Gastrocnemius medialis (tissue), 4 donors: ENCODE results near the gene ACOXL. TPM values are rescaled to one million over a fixed set of nuclear protein-coding genes. Genes with fewer than 3 reads are reported as not detected.

ENCODE experiments used
- ATAC-seq, 2 donors: fragments of 150-250 bp; one replicate each; pipeline ENCODE4 v1.9.1; 2016
- DNase-seq, 2 donors: peaks; one replicate each; pipeline ENCODE4 v3.0.0-alpha.2; 2019
- H3K27ac ChIP-seq, 4 donors: fragments of 200-600 bp; sonication (generic); 1 replicate in 1 of 4; 2 replicates in 3 of 4; pipeline ENCODE4 v1.5.1; 2016 to 2018; ENCODE audit warnings: mild to moderate bottlenecking in 2 of 4, moderate library complexity in 1 of 4
- H3K27me3 ChIP-seq, 3 donors: fragments of 200-600 bp; sonication (generic) in 2 of 3; 1 replicate in 1 of 3; 2 replicates in 2 of 3; pipeline versions ENCODE4 v1.5.1 to v1.6.0; 2016 to 2019; ENCODE audit warnings: mild to moderate bottlenecking in 1 of 3, moderate library complexity in 1 of 3
- H3K36me3 ChIP-seq, 2 donors: fragments of 200-600 bp; sonication (generic) in 1 of 2; one replicate each; pipeline ENCODE4 v1.5.1; 2017 to 2018
- H3K4me1 ChIP-seq, 2 donors: fragments of 200-600 bp; sonication (generic) in 1 of 2; one replicate each; pipeline ENCODE4 v1.5.1; 2016 to 2017; ENCODE audit warnings: mild to moderate bottlenecking in 2 of 2
- H3K4me3 ChIP-seq, 4 donors: fragments of 200-600 bp; sonication (generic) in 3 of 4; 1 replicate in 1 of 4; 2 replicates in 3 of 4; pipeline ENCODE4 v1.5.1; 2016 to 2019; ENCODE audit warnings: mild to moderate bottlenecking in 2 of 4
- H3K9me3 ChIP-seq, 3 donors: fragments of 200-600 bp; sonication (generic) in 2 of 3; 1 replicate in 1 of 3; 2 replicates in 2 of 3; pipeline ENCODE4 v1.5.1; 2016 to 2019
- POLR2A ChIP-seq, 2 donors: fragments of 450-650 bp; IDR thresholded peaks; one replicate each; pipeline ENCODE4 v1.6.1; 2017; ENCODE audit warnings: antibody characterized with exemption in 2 of 2, mild to moderate bottlenecking in 2 of 2, moderate library complexity in 2 of 2
- in situ Hi-C, 4 donors: fragments of 200-750 bp; cut with MboI; loops; one replicate each; pipeline versions ENCODE4 v1.15.0 to v1.8.0; 2017; ENCODE audit warnings: low sequenced_read_pairs in 4 of 4
- intact Hi-C: fragments of 100-400 bp; cut with DNase I; formaldehyde crosslinking; loops from one replicate; pipeline ENCODE4 v1.15.1; 2023; ENCODE audit warnings: low total_unique reads
- total RNA-seq, 4 donors: library from RNA; depleted of rRNA; stranded (reverse); fragments of >200 nt; gene quantifications; one replicate each; pipeline versions ENCODE4 v1.1.0 to v1.2.3, GENCODE V29; 2016
- TF ChIP-seq, protein P1 (sequence below), 5 experiments: fragments of 450-650 bp in 3 of 5; fragments of 200-600 bp in 2 of 5; sonication (generic) in 2 of 5; IDR thresholded peaks in 4 of 5; conservative IDR thresholded peaks in 1 of 5; 1 replicate in 4 of 5; 2 replicates in 1 of 5; pipeline ENCODE4 v1.5.1; 2016 to 2019; ENCODE audit warnings: antibody characterized with exemption in 5 of 5, mild to moderate bottlenecking in 3 of 5, moderate library complexity in 3 of 5

ACOXL gene
- total RNA-seq, 4 donors from 2014 or later = not detected

DNA sequence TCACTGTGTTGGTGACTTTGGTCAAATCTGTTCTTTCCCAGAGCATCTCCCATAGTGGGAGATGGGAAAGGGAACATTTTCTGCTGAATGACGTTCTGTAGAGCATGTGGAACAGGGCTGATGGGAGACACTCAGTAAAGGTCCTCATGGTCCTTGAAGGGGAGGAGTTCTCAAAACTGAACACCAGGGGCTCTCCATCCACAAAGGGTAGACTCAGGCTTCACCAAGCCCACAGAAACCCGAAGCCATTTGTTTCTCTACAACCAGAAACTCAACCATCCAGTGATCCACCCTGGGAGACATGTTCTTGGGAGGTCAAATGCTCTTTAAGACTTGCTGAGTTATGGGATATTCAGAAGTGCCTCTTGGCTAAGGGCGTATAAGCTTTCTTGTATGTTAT lies 131.8 kb downstream of the ACOXL start:
- Histone ChIP-seq H3K27ac (no peak overlapping the region), H3K27me3 (peaks cover 8 to 11% (median 11%) of the 10 kb centered on the region in 3 donors), H3K4me3 (no peak overlapping the region), H3K4me1 (no peaks in the 10 kb centered on the region), H3K36me3 (no peaks in the 10 kb centered on the region), H3K9me3 (no peaks in the 10 kb centered on the region)
- in situ Hi-C loops (no loop called here), intact Hi-C loops (no loop called here)
- no peak for ATAC-seq
- DNase-seq = no peak
- TF ChIP-seq, protein P1, sequence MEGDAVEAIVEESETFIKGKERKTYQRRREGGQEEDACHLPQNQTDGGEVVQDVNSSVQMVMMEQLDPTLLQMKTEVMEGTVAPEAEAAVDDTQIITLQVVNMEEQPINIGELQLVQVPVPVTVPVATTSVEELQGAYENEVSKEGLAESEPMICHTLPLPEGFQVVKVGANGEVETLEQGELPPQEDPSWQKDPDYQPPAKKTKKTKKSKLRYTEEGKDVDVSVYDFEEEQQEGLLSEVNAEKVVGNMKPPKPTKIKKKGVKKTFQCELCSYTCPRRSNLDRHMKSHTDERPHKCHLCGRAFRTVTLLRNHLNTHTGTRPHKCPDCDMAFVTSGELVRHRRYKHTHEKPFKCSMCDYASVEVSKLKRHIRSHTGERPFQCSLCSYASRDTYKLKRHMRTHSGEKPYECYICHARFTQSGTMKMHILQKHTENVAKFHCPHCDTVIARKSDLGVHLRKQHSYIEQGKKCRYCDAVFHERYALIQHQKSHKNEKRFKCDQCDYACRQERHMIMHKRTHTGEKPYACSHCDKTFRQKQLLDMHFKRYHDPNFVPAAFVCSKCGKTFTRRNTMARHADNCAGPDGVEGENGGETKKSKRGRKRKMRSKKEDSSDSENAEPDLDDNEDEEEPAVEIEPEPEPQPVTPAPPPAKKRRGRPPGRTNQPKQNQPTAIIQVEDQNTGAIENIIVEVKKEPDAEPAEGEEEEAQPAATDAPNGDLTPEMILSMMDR (IDR thresholded peaks at IDR 0.05 in 4 of 5, conservative IDR thresholded peaks at IDR 0.05 in 1 of 5) = no peak
- TF ChIP-seq POLR2A (IDR thresholded peaks at IDR 0.05) = no peak

GRCh38 chr2:110864731-110865130 lies 132.4 kb downstream of the ACOXL start:
- Histone ChIP-seq H3K4me1 (no peaks in the 10 kb centered on the region), H3K27ac (no peak overlapping the region), H3K4me3 (no peak overlapping the region), H3K27me3 (peaks cover 3 to 9% (median 6%) of the 10 kb centered on the region in 3 donors), H3K9me3 (no peaks in the 10 kb centered on the region), H3K36me3 (no peaks in the 10 kb centered on the region)
- intact Hi-C loops = no loop called here
- ATAC-seq (no peak), DNase-seq (no peak)
- TF ChIP-seq, protein P1 (IDR thresholded peaks at IDR 0.05 in 4 of 5, conservative IDR thresholded peaks at IDR 0.05 in 1 of 5) = no peak
- TF ChIP-seq POLR2A (IDR thresholded peaks at IDR 0.05) = no peak
- in situ Hi-C loops = no loop called here

DNA sequence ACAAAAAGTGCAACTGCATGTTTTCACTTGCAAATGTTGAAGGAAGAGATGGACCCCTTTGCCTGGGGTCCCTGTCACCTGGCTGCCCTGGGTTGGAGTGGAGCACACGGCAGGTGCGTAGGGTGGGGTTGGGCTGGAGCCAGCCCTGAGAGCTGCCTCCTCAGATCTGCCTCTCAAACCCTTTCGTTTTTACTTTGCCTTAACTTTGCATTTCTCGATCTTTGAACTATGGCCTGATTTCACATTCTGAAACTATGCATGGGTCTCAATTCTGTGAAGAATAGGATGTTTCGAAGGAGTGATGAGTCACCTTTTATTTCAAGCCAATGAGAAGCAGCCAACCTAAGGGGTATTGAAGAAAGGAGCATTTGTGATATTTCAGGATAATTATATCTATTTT lies 132.8 kb downstream of the ACOXL start:
- Histone ChIP-seq H3K27me3 (peaks cover 0 to 9% (median 6%) of the 10 kb centered on the region in 3 donors), H3K4me3 (no peak overlapping the region), H3K9me3 (no peaks in the 10 kb centered on the region), H3K27ac (no peak overlapping the region), H3K4me1 (no peaks in the 10 kb centered on the region), H3K36me3 (no peaks in the 10 kb centered on the region)
- intact Hi-C loops = no loop called here
- DNase-seq = no peak
- no peak for TF ChIP-seq POLR2A (IDR thresholded peaks at IDR 0.05)
- TF ChIP-seq, protein P1 (IDR thresholded peaks at IDR 0.05 in 4 of 5, conservative IDR thresholded peaks at IDR 0.05 in 1 of 5) = no peak
- in situ Hi-C loops = no loop called here
- no peak for ATAC-seq

GRCh38 chr2:110866045-110866444 lies 133.7 kb downstream of the ACOXL start:
- no peak for DNase-seq
- Histone ChIP-seq H3K4me3 (no peak overlapping the region), H3K9me3 (no peaks in the 10 kb centered on the region), H3K27me3 (peaks cover 0 to 5% (median 0%) of the 10 kb centered on the region in 3 donors), H3K36me3 (no peaks in the 10 kb centered on the region), H3K27ac (no peak overlapping the region), H3K4me1 (no peaks in the 10 kb centered on the region)
- TF ChIP-seq POLR2A (IDR thresholded peaks at IDR 0.05) = no peak
- TF ChIP-seq, protein P1 (IDR thresholded peaks at IDR 0.05 in 4 of 5, conservative IDR thresholded peaks at IDR 0.05 in 1 of 5) = no peak
- intact Hi-C loops = no loop called here
- no peak for ATAC-seq
- in situ Hi-C loops = no loop called here

DNA sequence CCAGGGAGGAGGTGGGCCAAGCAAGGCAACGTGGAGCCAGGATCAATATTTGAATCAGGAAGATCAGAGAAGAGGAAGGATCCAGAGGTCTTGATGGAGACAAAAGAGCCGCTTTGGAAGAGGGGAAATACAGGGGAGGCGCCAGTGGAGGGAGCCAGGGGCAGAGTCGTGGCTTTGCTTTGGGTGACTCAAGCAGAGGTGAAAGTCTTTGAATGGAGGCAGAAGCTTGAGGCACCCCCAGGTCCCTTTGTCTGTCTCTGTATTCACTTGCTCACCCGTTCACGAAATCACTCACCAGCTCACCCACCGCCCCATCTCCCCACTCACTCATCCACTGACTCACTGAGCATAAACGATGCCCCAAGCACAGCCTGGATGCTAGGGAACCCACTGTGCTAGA lies 134.1 kb downstream of the ACOXL start:
- no peak overlapping the region for H3K27ac ChIP-seq
- H3K9me3 ChIP-seq = no peaks in the 10 kb centered on the region
- no peaks in the 10 kb centered on the region for H3K4me1 ChIP-seq
- TF ChIP-seq POLR2A (IDR thresholded peaks at IDR 0.05) = no peak
- TF ChIP-seq, protein P1 (IDR thresholded peaks at IDR 0.05 in 4 of 5, conservative IDR thresholded peaks at IDR 0.05 in 1 of 5) = no peak
- in situ Hi-C loops = no loop called here
- H3K4me3 ChIP-seq = no peak overlapping the region
- intact Hi-C loops = no loop called here
- peaks cover 0 to 5% (median 0%) of the 10 kb centered on the region in 3 donors for H3K27me3 ChIP-seq
- ATAC-seq (no peak), DNase-seq (no peak)
- no peaks in the 10 kb centered on the region for H3K36me3 ChIP-seq
